GM21717 (cell line): ENCODE measurements around the gene GABRD.

Experiments used
- ATAC-seq: cut with Tn5 transposase; IDR thresholded peaks from one replicate; pipeline ENCODE4 v1.9.1; 2021; ENCODE audit warnings: mild to moderate bottlenecking, moderate library complexity; ENCODE audit not compliant: unreplicated experiment

The GABRD gene

DNA sequence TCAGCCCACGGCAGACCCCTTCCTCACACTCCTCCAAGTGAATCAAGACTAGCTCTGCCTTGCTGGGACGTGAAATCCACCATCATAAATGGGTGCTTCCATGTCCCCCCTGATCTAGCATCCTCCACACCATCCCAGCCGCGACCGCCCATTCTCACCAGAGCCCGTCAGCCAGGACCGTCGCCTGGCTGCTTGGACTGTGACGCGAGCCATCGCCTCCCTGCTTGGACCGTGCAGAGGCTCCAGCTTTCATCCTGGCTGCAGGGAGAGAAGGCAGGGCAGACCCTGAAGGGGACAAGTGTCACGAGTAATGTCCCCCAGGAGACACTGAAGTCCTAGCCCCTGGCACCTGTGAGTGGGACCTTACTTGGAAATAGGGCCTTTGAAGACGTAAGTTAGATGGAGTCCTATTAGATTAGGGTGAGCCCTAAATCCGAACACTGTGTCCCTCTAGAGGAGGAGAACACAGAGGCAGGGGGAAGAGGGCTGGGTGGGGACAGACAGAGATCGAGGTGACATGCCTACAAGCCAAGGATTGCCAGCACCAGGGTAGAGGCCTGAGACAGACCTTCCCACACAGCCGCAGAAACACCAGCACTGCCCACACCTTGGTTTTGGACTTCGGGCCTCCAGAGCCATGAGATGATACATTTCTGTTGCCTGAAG is 18.3 kb downstream of the GABRD start:
- no peak for ATAC-seq

DNA sequence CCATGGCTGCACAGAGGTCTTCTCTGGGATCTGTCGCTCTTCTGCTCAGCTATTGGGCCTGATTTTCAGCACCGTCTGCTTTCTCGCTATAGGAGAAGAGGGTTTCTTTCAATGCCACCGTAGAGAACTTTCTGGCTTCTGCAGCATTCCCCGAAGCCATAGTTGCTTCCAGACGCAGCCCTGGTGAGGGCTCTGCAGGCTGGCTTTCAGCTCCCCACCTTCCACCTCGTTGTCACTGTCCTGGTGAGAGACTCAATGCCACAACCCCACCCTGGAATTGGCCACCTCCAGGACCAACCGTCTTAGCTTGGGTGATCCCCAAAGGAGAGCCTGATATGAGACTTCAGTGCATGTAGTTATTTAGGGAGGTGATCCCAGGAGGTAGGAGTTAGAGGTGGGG is 19.1 kb downstream of the GABRD start:
- ATAC-seq, result no peak

DNA sequence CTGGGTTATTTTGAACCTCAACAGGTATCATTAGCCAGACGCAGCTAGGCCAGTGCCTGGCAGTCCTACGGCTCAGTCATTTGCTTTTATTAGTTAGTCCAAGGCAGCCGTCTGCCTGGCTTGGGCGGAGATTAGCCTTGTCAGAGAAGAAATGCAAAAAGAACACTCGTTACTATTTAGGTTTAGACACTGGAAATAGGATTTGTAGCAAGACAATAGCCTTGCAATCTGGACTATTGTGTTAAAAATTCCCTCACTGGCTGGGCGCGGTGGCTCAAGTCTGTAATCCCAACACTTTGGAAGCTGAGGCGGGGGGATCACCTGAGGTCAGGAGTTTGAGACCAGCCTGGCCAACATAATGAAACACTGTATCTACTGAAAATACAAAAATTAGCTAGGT is 20.1 kb downstream of the GABRD start:
- ATAC-seq, result no peak

- no peak for ATAC-seq
These were observed 22.2 kb downstream of the GABRD start for GRCh38 chr1:2041305-2041704.

- no peak for ATAC-seq
These were observed 22.7 kb downstream of the GABRD start for GRCh38 chr1:2041887-2042286.

DNA sequence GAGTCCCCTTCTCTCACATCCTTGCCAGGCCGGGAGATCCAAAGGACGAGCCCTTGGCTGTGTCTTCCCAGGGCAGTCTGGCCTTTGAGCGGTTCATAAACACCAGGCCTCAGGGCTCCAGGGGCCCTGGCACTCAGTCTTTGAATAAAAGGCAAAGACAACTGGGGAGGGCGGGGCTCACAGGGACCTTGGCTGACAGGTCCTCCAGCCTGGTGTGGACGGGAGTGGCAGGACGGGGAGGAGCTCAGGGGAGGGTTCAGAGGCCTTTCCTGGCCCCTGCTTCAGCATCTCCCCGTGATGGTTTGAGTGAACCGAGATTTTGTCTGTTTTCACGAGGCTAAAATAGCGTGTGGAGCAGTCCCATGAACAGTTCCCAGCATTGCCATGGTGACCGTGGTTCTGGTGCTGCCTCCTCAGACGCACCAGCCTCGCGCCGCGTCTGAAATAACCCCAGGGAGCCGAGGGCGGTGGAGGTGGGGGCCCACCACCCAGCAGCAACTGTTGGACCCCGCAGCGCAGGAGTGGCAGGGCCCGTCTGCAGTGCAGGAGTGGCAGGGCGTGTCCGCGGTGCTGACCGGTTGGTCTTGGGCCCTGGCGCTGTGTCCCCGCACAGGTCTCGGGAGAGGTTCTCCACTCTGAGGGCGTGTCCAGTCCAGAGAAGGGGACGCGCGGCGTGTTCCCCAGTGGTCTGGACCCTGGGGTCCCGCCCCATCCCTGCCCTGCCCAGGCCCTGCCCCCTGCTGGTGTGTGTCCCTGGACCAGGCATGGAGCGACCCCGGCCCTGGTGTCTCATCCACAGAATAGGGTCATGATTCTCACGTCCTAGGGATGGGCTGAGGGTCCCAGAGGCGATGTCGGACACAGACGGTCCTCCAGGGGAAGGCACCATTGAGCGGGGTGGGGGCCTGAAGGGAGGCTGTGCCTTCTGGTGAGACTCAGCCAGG is 24.0 kb downstream of the GABRD start:
- no peak for ATAC-seq

- no peak for ATAC-seq
These were observed 24.7 kb downstream of the GABRD start for GRCh38 chr1:2043886-2044285.

DNA sequence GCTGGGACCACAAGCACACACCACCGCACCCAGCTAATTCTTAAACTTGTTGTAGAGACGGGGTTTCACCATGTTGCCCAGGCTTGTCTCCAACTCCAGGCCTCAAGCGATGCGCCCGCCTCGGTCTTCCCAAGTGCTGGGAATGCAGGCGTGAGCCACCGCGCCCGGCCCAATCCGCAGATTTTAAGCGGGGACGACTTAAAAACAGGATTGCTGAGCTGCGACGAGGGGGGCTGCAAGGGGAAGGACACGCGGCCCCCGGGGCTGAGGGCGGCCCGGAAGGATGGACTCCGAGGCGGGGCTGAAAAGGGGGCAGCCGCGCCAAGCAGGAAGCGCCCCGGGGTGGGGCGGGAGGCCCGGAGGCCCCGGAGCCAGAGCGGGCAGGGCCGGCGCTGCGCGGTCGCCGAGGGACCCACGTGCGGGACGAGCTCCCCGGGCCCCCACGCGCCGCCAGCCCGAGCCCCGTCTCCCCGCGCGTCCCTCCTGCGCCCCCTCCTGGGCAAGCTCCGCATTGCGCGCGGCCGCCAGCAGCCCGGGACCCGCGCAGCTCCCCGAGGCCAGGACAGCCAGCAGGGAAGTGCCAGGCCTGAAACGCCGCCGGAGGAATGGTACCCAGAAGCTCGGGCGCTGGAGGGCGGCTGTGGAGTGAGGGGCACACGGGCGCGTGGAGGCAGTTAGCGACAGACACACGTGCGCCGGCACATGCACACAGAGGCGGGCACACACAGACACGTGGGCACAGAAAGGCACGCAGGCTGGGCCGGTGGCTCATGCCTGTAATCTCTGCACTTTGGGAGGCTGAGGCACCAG is 25.6 kb downstream of the GABRD start:
- no peak for ATAC-seq

GRCh38 chr1:2045468-2046173 is 26.5 kb downstream of the GABRD start:
- no peak for ATAC-seq

- ATAC-seq, result no peak
These were observed 27.2 kb downstream of the GABRD start for GRCh38 chr1:2046174-2046917.

GRCh38 chr1:2046953-2047748 is 28.0 kb downstream of the GABRD start:
- ATAC-seq, result no peak

- no peak for ATAC-seq
These were observed 28.9 kb downstream of the GABRD start for GRCh38 chr1:2047749-2048729.

- no peak for ATAC-seq
These were observed 30.1 kb downstream of the GABRD start for GRCh38 chr1:2049225-2049717.

DNA sequence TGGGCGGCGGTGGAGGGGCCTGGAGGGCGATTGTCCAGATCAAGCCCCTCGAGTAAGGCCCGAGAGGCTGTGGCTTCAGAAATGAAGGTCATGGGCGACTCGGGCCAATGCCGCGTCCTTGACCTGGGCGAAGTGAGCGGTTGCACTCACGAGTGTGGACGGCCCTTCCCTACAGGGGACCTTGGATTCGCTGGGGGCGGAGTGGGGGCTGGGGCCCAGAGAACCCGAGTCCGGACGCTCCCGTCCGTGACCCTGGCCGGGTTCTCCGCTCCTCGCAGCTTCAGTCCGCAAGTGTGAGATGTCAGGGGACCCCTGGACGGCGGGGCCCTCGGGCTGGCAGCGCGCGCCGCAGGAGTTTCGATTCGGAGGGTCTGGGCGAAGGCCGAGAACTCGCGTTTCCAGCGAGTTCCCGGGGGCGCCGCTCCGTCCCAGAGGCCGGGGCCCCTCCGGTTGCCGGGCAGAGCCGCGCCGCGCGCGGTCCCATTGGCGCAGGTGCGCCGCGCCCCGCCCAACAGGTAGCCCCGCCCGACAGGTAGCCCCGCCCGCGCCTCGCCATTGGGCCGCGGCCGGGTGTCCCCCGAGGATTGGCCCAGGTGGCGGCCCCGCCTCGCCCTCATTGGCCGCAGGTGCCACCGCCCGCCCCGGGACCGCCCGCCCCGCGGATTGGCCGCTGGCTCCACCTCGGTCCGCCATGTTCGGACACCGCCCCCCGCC is 30.7 kb downstream of the GABRD start, which contains the start of gene PRKCZ:
Gene PRKCZ (plus strand): TSS at position 694 of the 714 bp plus-strand sequence. CDS start 220 bp downstream, outside the sequence.
- ATAC-seq, result no peak

DNA sequence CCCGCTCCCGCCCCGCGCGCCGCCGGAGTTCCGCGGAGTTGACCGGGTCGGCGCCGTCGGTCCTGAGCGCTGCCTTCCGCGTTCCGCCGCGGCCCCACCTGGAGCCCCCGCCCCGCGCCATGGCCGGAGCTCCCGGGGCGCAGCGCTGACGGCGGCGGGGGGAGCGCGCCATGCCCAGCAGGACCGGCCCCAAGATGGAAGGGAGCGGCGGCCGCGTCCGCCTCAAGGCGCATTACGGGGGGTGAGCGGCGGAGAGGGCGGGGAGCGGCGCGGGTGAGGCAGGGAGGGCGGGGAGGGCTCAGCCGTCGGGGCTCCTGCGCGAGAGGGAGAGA is 31.3 kb downstream of the GABRD start:
- no peak for ATAC-seq

GRCh38 chr1:2050793-2051682 is 31.9 kb downstream of the GABRD start:
- ATAC-seq, result no peak
